Nephron progenitor cell (in vitro differentiated cells): ENCODE results near the gene COQ10A.
A peak's percentile ranks its signal among the peaks of the same experiment; 100 is the strongest.

Experiments used
- DNase-seq: peaks from one replicate; pipeline ENCODE4 v3.0.0; 2021
- H3K27ac Mint-ChIP-seq: 2 replicates; pipeline ENCODE4 v1.8.0; 2021; ENCODE audit warnings: mild to moderate bottlenecking, moderate library complexity, mixed read lengths
- H3K27me3 Mint-ChIP-seq: 2 replicates; pipeline ENCODE4 v1.8.0; 2021; ENCODE audit warnings: mild to moderate bottlenecking, low read depth, mixed read lengths; ENCODE audit not compliant: poor library complexity
- H3K36me3 Mint-ChIP-seq: 2 replicates; pipeline ENCODE4 v1.8.0; 2021; ENCODE audit warnings: low read depth, mixed read lengths
- H3K4me1 Mint-ChIP-seq: 2 replicates; pipeline ENCODE4 v1.8.0; 2021; ENCODE audit warnings: mixed read lengths
- H3K4me3 Mint-ChIP-seq: 2 replicates; pipeline ENCODE4 v1.8.0; 2021; ENCODE audit warnings: mild to moderate bottlenecking, moderate library complexity, mixed read lengths
- H3K9me3 Mint-ChIP-seq: 2 replicates; pipeline ENCODE4 v1.8.0; 2021; ENCODE audit warnings: mild to moderate bottlenecking, moderate library complexity, mixed read lengths
- TF ChIP-seq, protein P1 (sequence below): fragments of 200-600 bp; sonication (generic); IDR thresholded peaks from 2 replicates; pipeline ENCODE4 v1.5.0; 2021; ENCODE audit warnings: antibody characterized with exemption

The COQ10A gene

GRCh38 chr12:56298828-56299227 is 32.1 kb downstream of the COQ10A start:
- Mint-ChIP-seq H3K27me3 (no peaks in the 10 kb centered on the region), H3K36me3 (peaks cover 14% of the 10 kb centered on the region), H3K4me1 (peaks cover 64% of the 10 kb centered on the region), H3K27ac (no peak overlapping the region), H3K9me3 (no peaks in the 10 kb centered on the region), H3K4me3 (peak overlapping the region; percentile 96)
- TF ChIP-seq, protein P1, sequence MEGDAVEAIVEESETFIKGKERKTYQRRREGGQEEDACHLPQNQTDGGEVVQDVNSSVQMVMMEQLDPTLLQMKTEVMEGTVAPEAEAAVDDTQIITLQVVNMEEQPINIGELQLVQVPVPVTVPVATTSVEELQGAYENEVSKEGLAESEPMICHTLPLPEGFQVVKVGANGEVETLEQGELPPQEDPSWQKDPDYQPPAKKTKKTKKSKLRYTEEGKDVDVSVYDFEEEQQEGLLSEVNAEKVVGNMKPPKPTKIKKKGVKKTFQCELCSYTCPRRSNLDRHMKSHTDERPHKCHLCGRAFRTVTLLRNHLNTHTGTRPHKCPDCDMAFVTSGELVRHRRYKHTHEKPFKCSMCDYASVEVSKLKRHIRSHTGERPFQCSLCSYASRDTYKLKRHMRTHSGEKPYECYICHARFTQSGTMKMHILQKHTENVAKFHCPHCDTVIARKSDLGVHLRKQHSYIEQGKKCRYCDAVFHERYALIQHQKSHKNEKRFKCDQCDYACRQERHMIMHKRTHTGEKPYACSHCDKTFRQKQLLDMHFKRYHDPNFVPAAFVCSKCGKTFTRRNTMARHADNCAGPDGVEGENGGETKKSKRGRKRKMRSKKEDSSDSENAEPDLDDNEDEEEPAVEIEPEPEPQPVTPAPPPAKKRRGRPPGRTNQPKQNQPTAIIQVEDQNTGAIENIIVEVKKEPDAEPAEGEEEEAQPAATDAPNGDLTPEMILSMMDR = no peak
- DNase-seq = no peak

GRCh38 chr12:56299308-56299852 is 32.6 kb downstream of the COQ10A start:
- Mint-ChIP-seq H3K27ac (peak overlapping the region; percentile 96), H3K4me3 (peak overlapping the region; percentile 96), H3K27me3 (no peaks in the 10 kb centered on the region), H3K36me3 (peaks cover 18% of the 10 kb centered on the region), H3K4me1 (peaks cover 64% of the 10 kb centered on the region), H3K9me3 (no peaks in the 10 kb centered on the region)
- TF ChIP-seq, protein P1 = no peak
- DNase-seq = no peak

- peak within 1 kb of the TSS; percentile 96 for H3K4me3 Mint-ChIP-seq
- no peaks in the 10 kb centered on the region for H3K9me3 Mint-ChIP-seq
- peak within 1 kb of the TSS; percentile 98 for H3K27ac Mint-ChIP-seq
- TF ChIP-seq, protein P1 = no peak
- peak; percentile 98 for DNase-seq
- H3K27me3 Mint-ChIP-seq = no peaks in the 10 kb centered on the region
- H3K36me3 Mint-ChIP-seq = peaks cover 23% of the 10 kb centered on the region
- peaks cover 64% of the 10 kb centered on the region for H3K4me1 Mint-ChIP-seq
Measured at GRCh38 chr12:56299853-56300643, 33.3 kb downstream of the COQ10A start, which contains the start of gene CS. Gene CS (minus strand): TSS chr12:56300330. CDS start chr12:56300201, 129 bp downstream.

DNA sequence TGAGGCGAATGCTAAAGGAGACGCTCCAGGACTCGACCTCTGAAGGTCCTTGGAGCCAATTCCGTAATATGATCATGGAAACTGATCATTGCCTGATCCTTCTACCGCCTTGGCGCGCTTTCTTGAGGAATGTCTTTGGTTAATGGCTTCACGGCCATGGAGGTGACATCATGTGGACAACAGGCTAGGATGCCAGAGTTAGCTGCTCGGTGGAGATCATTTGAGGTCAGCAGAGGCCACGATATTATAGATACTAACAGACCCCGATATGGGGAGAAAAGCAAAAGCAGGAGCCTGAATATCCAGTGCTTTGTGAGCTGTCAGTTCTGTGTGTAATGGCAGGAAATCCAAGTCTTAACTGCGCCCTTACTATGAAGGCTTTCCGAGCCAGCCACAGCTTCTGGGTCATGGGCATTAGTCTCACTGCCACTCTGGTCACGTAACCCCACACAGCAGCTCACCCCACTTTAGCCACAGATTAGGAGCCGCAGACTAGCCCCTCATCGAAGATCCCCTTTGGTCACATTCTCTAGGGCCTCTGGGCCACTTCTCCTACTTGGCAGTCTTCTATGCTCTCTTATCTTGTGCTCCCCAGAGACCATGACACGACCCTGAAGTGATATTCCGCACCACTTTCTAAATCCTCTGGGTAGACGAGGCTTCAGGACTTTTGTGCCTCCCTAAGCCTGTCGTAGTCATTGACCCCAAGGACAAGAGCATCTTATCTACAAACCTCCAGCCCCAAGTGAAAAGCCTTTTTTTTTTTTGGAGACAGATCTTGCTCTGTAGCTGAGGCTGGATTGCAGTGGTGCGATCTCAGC is 34.1 kb downstream of the COQ10A start:
- H3K36me3 Mint-ChIP-seq = peaks cover 27% of the 10 kb centered on the region
- H3K27ac Mint-ChIP-seq = peak overlapping the region; percentile 98
- peak overlapping the region; percentile 96 for H3K4me3 Mint-ChIP-seq
- H3K27me3 Mint-ChIP-seq = no peaks in the 10 kb centered on the region
- no peak for DNase-seq
- no peaks in the 10 kb centered on the region for H3K9me3 Mint-ChIP-seq
- TF ChIP-seq, protein P1 = no peak
- H3K4me1 Mint-ChIP-seq = peaks cover 64% of the 10 kb centered on the region

DNA sequence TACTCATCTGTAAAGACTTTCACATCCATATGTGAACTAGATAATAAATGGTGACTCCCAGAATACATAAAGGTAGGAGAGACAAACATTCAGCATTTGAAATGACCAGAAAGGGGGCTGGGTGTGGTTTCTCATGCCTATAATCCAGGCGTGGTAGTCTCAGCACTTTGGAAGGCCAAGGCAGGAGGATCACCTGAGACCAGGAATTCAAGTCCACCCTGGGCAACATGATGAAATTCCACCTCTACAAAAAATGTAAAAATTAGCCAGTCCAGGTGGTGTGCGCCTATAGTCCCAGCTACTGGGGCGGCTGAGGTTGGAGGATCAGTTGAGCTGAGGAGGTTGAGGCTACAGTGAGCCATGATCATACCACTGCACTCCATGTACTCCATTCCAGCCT is 37.5 kb downstream of the COQ10A start:
- H3K27me3 Mint-ChIP-seq = no peaks in the 10 kb centered on the region
- TF ChIP-seq, protein P1 = no peak
- no peak overlapping the region for H3K4me3 Mint-ChIP-seq
- H3K9me3 Mint-ChIP-seq = no peaks in the 10 kb centered on the region
- H3K4me1 Mint-ChIP-seq = peaks cover 31% of the 10 kb centered on the region
- no peak overlapping the region for H3K27ac Mint-ChIP-seq
- H3K36me3 Mint-ChIP-seq = peaks cover 23% of the 10 kb centered on the region
- no peak for DNase-seq
